Jurkat, Clone E6-1 (cell line): ENCODE measurements around the gene UBE2V1.
"Not testable (repeated sequence)": the region's sequence is repeated elsewhere in the genome, so short reads cannot be mapped to it uniquely, and the experiment has no call there.

ENCODE experiments used
- DNase-seq: peaks from one replicate; pipeline ENCODE4 v3.0.0-alpha.2; 2011; ENCODE audit warnings: low read depth, low spot score
- H3K4me3 ChIP-seq: 2 replicates; pipeline ENCODE4 v1.5.1; 2011; ENCODE audit warnings: mild to moderate bottlenecking, low read length, control low read depth, moderate library complexity

Gene UBE2V1

GRCh38 chr20:50073500-50073899, 39.5 kb downstream of the UBE2V1 start:
- no peak for DNase-seq
- H3K4me3 ChIP-seq = no peak overlapping the region

- H3K4me3 ChIP-seq = peak overlapping the region; percentile 38
Observed at GRCh38 chr20:50071039-50071888, 41.7 kb downstream of the UBE2V1 start.

GRCh38 chr20:50070361-50070760, 42.6 kb downstream of the UBE2V1 start:
- DNase-seq = no peak
- H3K4me3 ChIP-seq = no peak overlapping the region

More at GRCh38 chr20:50071039-50071888, 41.7 kb downstream of the UBE2V1 start:
- peak; percentile 53 for DNase-seq

GRCh38 chr20:50068041-50068651, 44.8 kb downstream of the UBE2V1 start:
- H3K4me3 ChIP-seq = no peak overlapping the region
- no peak for DNase-seq

GRCh38 chr20:50067461-50067860, 45.5 kb downstream of the UBE2V1 start:
- no peak overlapping the region for H3K4me3 ChIP-seq
- DNase-seq = no peak

GRCh38 chr20:50067018-50067417, 45.9 kb downstream of the UBE2V1 start:
- DNase-seq = no peak
- H3K4me3 ChIP-seq = no peak overlapping the region

- no peak for DNase-seq
- H3K4me3 ChIP-seq = no peak overlapping the region
Observed at GRCh38 chr20:50066161-50066834, 46.7 kb downstream of the UBE2V1 start.

GRCh38 chr20:50065325-50065615, 47.7 kb downstream of the UBE2V1 start:
- no peak overlapping the region for H3K4me3 ChIP-seq
- no peak for DNase-seq

- not testable (repeated sequence) for DNase-seq, H3K4me3 ChIP-seq
Observed at GRCh38 chr20:50063763-50064162, 49.2 kb downstream of the UBE2V1 start.

GRCh38 chr20:50062006-50062838, 50.7 kb downstream of the UBE2V1 start:
- no peak overlapping the region for H3K4me3 ChIP-seq
- DNase-seq = no peak

GRCh38 chr20:50061151-50062005, 51.6 kb downstream of the UBE2V1 start:
- no peak overlapping the region for H3K4me3 ChIP-seq
- DNase-seq = no peak

- no peak overlapping the region for H3K4me3 ChIP-seq
- no peak for DNase-seq
Observed at GRCh38 chr20:50058662-50059402, 54.1 kb downstream of the UBE2V1 start.

- no peak for DNase-seq
- H3K4me3 ChIP-seq = no peak overlapping the region
Observed at GRCh38 chr20:50057714-50058053, 55.3 kb downstream of the UBE2V1 start.

GRCh38 chr20:50056951-50057713, 55.8 kb downstream of the UBE2V1 start:
- H3K4me3 ChIP-seq = no peak overlapping the region
- DNase-seq = no peak

GRCh38 chr20:50056408-50056926, 56.5 kb downstream of the UBE2V1 start:
- H3K4me3 ChIP-seq = no peak overlapping the region
- no peak for DNase-seq

GRCh38 chr20:50055524-50056083, 57.3 kb downstream of the UBE2V1 start:
- no peak for DNase-seq

More at GRCh38 chr20:50055524-50056083, 57.3 kb downstream of the UBE2V1 start:
- H3K4me3 ChIP-seq = no peak overlapping the region
